Gastroesophageal sphincter (tissue), 4 donors: ENCODE measurements around the gene NPHP1. TPM values are rescaled to one million over a fixed set of nuclear protein-coding genes. Genes with fewer than 3 reads are reported as not detected.

ENCODE experiments used
- ATAC-seq: fragments of 150-250 bp; one replicate; pipeline ENCODE4 v1.9.1; 2016; ENCODE audit warnings: mild to moderate bottlenecking, moderate library complexity
- H3K27ac ChIP-seq, 4 donors: fragments of 200-600 bp; sonication (generic) in 3 of 4; 1 replicate in 3 of 4; 2 replicates in 1 of 4; pipeline ENCODE4 v1.5.1; 2016 to 2019
- H3K27me3 ChIP-seq: fragments of 200-600 bp; sonication (generic); one replicate; pipeline ENCODE4 v1.5.1; 2019
- H3K36me3 ChIP-seq, 2 donors: fragments of 200-600 bp; sonication (generic); one replicate each; pipeline ENCODE4 v1.5.1; 2019; ENCODE audit warnings: control low read depth in 1 of 2
- H3K4me1 ChIP-seq, 3 donors: fragments of 200-600 bp; sonication (generic); 1 replicate in 2 of 3; 2 replicates in 1 of 3; pipeline ENCODE4 v1.5.1; 2016 to 2019; ENCODE audit warnings: control low read depth in 2 of 3
- H3K4me3 ChIP-seq, 2 donors: fragments of 200-600 bp; sonication (generic); one replicate each; pipeline ENCODE4 v1.5.1; 2019; ENCODE audit warnings: mild to moderate bottlenecking in 1 of 2, moderate library complexity in 1 of 2
- H3K9me3 ChIP-seq, 3 donors: fragments of 200-600 bp; sonication (generic); one replicate each; pipeline ENCODE4 v1.5.1; 2017 to 2019; ENCODE audit warnings: control low read depth in 2 of 3
- EP300 ChIP-seq: sonication (generic); formaldehyde crosslinking; IDR thresholded peaks from one replicate; pipeline ENCODE4 v1.6.1; 2017; ENCODE audit warnings: antibody characterized with exemption, mild to moderate bottlenecking
- POLR2A ChIP-seq, 2 donors: fragments of 450-650 bp; IDR thresholded peaks; one replicate each; pipeline ENCODE4 v1.6.1; 2017; ENCODE audit warnings: antibody characterized with exemption in 2 of 2, mild to moderate bottlenecking in 2 of 2, moderate library complexity in 1 of 2
- POLR2AphosphoS5 ChIP-seq: sonication (generic); formaldehyde crosslinking; IDR thresholded peaks from one replicate; pipeline ENCODE4 v1.6.1; 2017; ENCODE audit warnings: antibody characterized with exemption
- WGBS, 2 donors: methylation state at CpG; one replicate each; pipeline ENCODE4 v1.1.5; 2018; ENCODE audit warnings: low coverage in 1 of 2; 5-methylcytosine and 5-hydroxymethylcytosine counted together
- total RNA-seq, 4 donors: library from RNA; depleted of rRNA; stranded (reverse); fragments of >200 nt; gene quantifications; one replicate each; pipeline ENCODE4 v1.1.0, GENCODE V29; 2016
- TF ChIP-seq, protein P1 (sequence below), 4 experiments: fragments of 200-600 bp in 2 of 4; fragments of 450-650 bp in 2 of 4; sonication (generic) in 1 of 4; IDR thresholded peaks; one replicate each; pipeline ENCODE4 v1.5.1; 2017 to 2019; ENCODE audit warnings: antibody characterized with exemption in 4 of 4, mild to moderate bottlenecking in 2 of 4, moderate library complexity in 2 of 4

Gene NPHP1
- total RNA-seq, 4 donors from 2014 or later, result 8.2 to 19.5 (median 9.9) TPM

DNA sequence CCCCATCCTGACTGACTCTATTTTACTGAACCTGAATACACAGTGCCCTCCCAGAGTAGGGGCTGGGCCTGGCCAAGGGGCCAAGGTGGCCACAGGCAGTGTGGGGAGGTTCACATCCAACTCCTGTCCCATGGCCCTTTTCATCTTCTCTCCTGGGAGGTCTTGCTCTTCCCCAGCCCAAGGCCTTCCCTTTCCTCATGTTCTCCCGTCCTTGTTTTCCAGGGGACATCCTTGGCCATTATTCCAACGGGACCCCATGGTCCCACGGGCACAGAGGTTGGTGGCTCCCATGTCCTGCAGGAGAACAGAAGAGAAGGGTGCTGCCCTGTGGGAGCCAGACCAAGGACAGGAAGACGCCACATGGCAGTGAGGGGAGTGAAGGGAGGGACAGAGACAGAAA is 99.6 kb downstream of the NPHP1 start:
- no peak for ATAC-seq
- Histone ChIP-seq H3K27me3 (peaks cover 23% of the 10 kb centered on the region), H3K27ac (no peak overlapping the region), H3K36me3 (no peaks in the 10 kb centered on the region), H3K4me1 (peaks cover 0 to 19% (median 11%) of the 10 kb centered on the region in 3 donors), H3K4me3 (no peak overlapping the region), H3K9me3 (no peaks in the 10 kb centered on the region)
- WGBS, 2 donors, result 100% methylated on average over 1 of the region's 4 CpGs; no CpG with 5 or more reads in 1 of the 2 donors
- TF ChIP-seq POLR2AphosphoS5 (no peak), POLR2A (IDR thresholded peaks at IDR 0.05) (no peak)
- TF ChIP-seq, protein P1, sequence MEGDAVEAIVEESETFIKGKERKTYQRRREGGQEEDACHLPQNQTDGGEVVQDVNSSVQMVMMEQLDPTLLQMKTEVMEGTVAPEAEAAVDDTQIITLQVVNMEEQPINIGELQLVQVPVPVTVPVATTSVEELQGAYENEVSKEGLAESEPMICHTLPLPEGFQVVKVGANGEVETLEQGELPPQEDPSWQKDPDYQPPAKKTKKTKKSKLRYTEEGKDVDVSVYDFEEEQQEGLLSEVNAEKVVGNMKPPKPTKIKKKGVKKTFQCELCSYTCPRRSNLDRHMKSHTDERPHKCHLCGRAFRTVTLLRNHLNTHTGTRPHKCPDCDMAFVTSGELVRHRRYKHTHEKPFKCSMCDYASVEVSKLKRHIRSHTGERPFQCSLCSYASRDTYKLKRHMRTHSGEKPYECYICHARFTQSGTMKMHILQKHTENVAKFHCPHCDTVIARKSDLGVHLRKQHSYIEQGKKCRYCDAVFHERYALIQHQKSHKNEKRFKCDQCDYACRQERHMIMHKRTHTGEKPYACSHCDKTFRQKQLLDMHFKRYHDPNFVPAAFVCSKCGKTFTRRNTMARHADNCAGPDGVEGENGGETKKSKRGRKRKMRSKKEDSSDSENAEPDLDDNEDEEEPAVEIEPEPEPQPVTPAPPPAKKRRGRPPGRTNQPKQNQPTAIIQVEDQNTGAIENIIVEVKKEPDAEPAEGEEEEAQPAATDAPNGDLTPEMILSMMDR (IDR thresholded peaks at IDR 0.05), result no peak

DNA sequence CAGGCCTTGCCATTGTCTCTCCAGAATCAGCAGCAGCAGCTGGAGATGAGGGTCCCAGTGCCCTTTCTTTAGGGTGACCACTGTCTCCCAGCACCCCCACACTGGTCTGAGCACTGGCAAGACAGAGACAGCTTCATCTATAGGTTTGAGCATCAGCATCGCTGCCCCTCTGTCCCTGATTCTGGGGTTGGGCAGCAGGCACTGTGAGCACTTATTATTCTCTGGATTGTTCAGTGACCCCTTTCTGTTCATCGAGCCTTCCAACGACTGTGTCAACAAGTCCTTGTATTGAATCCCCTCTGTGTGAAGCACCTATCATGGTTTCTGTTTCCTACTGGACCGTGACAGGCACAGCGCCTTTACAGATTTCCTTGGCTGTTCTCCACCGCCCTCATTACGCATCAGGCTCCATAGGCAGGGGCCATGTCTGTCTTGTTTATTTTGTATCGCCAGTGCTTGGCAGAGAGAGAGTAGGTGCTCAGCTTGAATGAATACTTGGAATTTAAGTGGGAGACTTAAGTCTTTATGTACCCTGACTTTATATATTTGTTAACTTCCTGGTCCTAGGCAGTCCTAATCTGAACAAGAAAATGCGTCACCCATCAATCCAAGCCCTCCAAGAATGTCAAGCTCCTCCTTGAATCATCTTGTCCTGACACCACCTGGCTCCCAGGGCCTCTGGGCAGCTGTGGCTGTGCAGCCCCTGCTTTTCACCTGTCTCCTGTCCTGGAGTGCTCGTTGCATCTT is 100.6 kb downstream of the NPHP1 start:
- no peaks in the 10 kb centered on the region for H3K9me3 ChIP-seq
- H3K27me3 ChIP-seq, result peaks cover 23% of the 10 kb centered on the region
- no peak for ATAC-seq
- no peak for TF ChIP-seq POLR2A (IDR thresholded peaks at IDR 0.05)
- TF ChIP-seq EP300, result no peak
- 80 to 100% methylated on average over 2 to 8 of the region's 10 CpGs for WGBS, 2 donors
- H3K27ac ChIP-seq, result peak overlapping the region in 2 of 4 donors; percentile 6 to 83
- H3K4me1 ChIP-seq, result peaks cover 0 to 19% (median 11%) of the 10 kb centered on the region in 3 donors
- no peak overlapping the region for H3K4me3 ChIP-seq
- H3K36me3 ChIP-seq, result no peaks in the 10 kb centered on the region

DNA sequence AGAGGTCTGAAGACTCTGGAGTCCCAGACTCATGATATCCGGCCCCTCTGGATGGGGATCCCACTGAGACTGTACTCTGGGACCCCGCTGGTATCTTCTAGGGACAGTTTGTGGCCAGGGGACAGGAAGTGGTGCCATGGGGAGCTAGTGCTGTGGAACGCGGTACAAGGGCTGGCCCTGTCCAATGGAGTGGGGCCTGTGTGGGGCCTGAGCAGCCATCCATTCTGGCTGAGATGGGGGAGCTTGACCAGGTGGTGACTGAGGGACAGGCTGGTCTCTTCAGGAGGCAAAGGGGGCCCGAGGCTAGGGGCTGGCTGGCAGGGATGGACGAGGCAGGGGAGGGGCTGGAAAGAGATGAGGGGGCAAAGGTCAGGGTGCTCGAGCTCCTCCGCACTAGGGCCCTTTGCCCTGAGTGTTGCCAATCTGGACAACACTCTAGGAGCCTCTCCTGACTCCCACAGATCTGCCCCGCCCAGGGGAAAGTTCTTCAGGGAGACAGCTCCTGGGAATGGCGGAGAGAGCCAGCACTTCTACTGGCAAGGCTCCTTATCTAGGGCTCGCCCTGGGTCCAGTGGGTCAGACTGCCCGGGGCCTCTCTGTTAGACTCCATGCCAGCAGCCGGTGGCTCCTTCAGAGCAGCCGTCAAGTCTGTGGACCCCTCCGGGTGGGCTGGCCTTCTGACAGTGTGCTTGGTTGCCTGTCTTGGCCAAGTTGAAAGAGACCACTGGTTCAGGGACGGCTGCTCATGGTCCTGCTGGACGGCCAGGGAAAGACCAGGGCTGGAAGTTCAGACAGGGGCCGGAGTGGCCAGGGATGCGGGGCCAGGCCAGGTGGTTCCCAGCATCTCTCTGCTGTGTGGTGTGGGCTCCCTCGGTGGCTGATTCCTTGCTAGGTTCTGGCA is 101.5 kb downstream of the NPHP1 start:
- Histone ChIP-seq H3K9me3 (no peaks in the 10 kb centered on the region), H3K4me1 (peaks cover 0 to 19% (median 11%) of the 10 kb centered on the region in 3 donors), H3K27ac (peak overlapping the region in 3 of 4 donors; percentile 68 to 83 (median 71)), H3K4me3 (no peak overlapping the region), H3K36me3 (no peaks in the 10 kb centered on the region), H3K27me3 (peaks cover 23% of the 10 kb centered on the region)
- ATAC-seq, result no peak
- TF ChIP-seq POLR2A (IDR thresholded peaks at IDR 0.05) (no peak), POLR2AphosphoS5 (no peak), EP300 (no peak)
- TF ChIP-seq, protein P1 (IDR thresholded peaks at IDR 0.05), result no peak
- 100% methylated on average over 1 of the region's 20 CpGs; no CpG with 5 or more reads in 1 of the 2 donors for WGBS, 2 donors

DNA sequence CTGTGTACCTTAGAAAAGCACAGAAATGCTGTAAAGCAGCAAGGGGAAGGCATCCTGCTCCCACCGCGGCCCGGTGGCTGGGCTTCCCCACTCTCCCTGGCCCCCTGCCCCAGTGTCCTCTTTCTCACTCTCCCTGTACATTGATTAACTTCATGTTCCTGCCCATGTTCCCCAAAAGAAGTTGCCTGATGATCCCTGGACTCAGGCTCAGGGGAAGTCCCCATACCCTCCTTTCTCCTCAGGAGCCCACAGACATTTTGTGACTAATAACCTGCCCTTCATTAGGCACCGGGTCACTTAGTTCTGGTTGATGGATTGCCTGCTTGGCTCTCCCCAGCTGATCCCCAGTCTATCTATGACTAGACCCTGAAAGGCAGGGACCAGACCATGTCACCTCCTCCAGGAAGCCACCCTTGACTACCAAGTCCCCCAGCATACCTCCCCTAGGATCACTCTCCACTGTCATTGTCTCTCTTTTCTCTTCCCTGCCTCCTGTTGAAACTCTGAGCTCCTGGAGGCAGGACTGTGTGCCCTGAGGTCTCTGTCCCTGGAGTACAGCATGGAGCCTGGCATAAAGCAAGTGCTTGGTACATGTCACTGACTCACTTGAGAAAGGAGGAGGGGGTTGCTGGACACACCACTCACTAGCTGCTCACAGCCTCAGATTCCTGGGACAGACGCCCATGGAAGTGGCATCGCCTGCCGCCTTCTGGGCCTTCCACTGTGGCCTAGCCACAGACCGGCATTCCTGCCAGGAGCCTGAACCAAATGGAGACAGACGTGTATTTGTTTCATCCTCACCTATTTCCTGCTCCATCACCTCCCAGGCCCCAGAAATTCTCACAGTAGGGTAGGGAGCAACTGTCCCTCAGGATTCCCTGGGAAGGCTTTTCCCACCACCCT is 102.7 kb downstream of the NPHP1 start:
- H3K9me3 ChIP-seq, result no peaks in the 10 kb centered on the region
- no peak overlapping the region for H3K4me3 ChIP-seq
- no peak for ATAC-seq
- no peaks in the 10 kb centered on the region for H3K36me3 ChIP-seq
- peaks cover 16% of the 10 kb centered on the region for H3K27me3 ChIP-seq
- WGBS, 2 donors, result 73 to 80% methylated on average over 4 to 9 of the region's 9 CpGs
- peaks cover 0 to 19% (median 11%) of the 10 kb centered on the region in 3 donors for H3K4me1 ChIP-seq
- TF ChIP-seq POLR2AphosphoS5, result no peak
- no peak for TF ChIP-seq EP300
- TF ChIP-seq, protein P1 (IDR thresholded peaks at IDR 0.05), result no peak
- no peak for TF ChIP-seq POLR2A (IDR thresholded peaks at IDR 0.05)
- H3K27ac ChIP-seq, result peak overlapping the region; percentile 2 to 83 (median 70)
